GM12878 (cell line): Measurements from ENCODE around the gene PLEKHM3. TPM values are rescaled to one million over a fixed set of nuclear protein-coding genes. Genes with fewer than 3 reads are reported as not detected.

ENCODE experiments used
- ATF7 ChIP-seq: fragments of 450-650 bp; IDR thresholded peaks from 2 replicates; pipeline ENCODE4 v1.6.1; 2016; ENCODE audit warnings: low read depth, mild to moderate bottlenecking
- BMI1 ChIP-seq: fragments of 450-650 bp; IDR thresholded peaks from 2 replicates; pipeline ENCODE4 v1.6.1; 2016; ENCODE audit warnings: mild to moderate bottlenecking, moderate library complexity, borderline replicate concordance
- CHD4 ChIP-seq: fragments of 200-600 bp; sonication (generic); IDR thresholded peaks from 2 replicates; pipeline ENCODE4 v1.6.1; 2016; ENCODE audit warnings: mild to moderate bottlenecking
- FOXK2 ChIP-seq: fragments of 450-650 bp; IDR thresholded peaks from 2 replicates; pipeline ENCODE4 v1.6.1; 2017; ENCODE audit warnings: mild to moderate bottlenecking, moderate library complexity
- GABPA ChIP-seq: IDR thresholded peaks from 2 replicates; pipeline ENCODE4 v1.6.1; 2014; ENCODE audit warnings: antibody characterized with exemption, low read depth, mild to moderate bottlenecking, inconsistent platforms
- GATAD2B ChIP-seq: fragments of 450-650 bp; conservative IDR thresholded peaks from 2 replicates; pipeline ENCODE4 v1.6.1; 2017; ENCODE audit warnings: low read depth, mild to moderate bottlenecking, moderate library complexity
- MXI1 ChIP-seq: fragments of 150-350 bp; IDR thresholded peaks from 2 replicates; pipeline ENCODE4 v1.6.1; 2011; ENCODE audit warnings: low read depth, mild to moderate bottlenecking, inconsistent platforms, low read length, improper control_type of control experiment
- NR2C1 ChIP-seq: fragments of 450-650 bp; IDR thresholded peaks from 2 replicates; pipeline ENCODE4 v1.6.1; 2017; ENCODE audit warnings: antibody characterized with exemption, mild to moderate bottlenecking, moderate library complexity
- PML ChIP-seq: IDR thresholded peaks from 2 replicates; pipeline ENCODE4 v1.6.1; 2012; ENCODE audit warnings: low read length, inconsistent platforms
- POLR2AphosphoS2 ChIP-seq: IDR thresholded peaks from 2 replicates; pipeline ENCODE4 v1.6.1; 2011; ENCODE audit warnings: low read depth, mild to moderate bottlenecking, low read length, improper control_type of control experiment, moderate library complexity
- RBBP5 ChIP-seq: fragments of 200-600 bp; sonication (generic); conservative IDR thresholded peaks from 2 replicates; pipeline ENCODE4 v1.6.1; 2016
- RFX5 ChIP-seq: IDR thresholded peaks from 2 replicates; pipeline ENCODE4 v1.6.1; 2011; ENCODE audit warnings: low read depth, low read length, improper control_type of control experiment
- SREBF2 ChIP-seq: IDR thresholded peaks from 2 replicates; pipeline ENCODE4 v1.6.1; 2012; ENCODE audit warnings: mild to moderate bottlenecking, low read length
- TBL1XR1 ChIP-seq: IDR thresholded peaks from 2 replicates; pipeline ENCODE4 v1.6.1; 2012; ENCODE audit warnings: low read depth, low read length, improper control_type of control experiment
- WRNIP1 ChIP-seq: IDR thresholded peaks from 2 replicates; pipeline ENCODE4 v1.6.1; 2011; ENCODE audit warnings: low read depth, low read length, improper control_type of control experiment, borderline replicate concordance
- ZBTB40 ChIP-seq: fragments of 450-650 bp; IDR thresholded peaks from 2 replicates; pipeline ENCODE4 v1.6.1; 2016; ENCODE audit warnings: mild to moderate bottlenecking, moderate library complexity, borderline replicate concordance
- ZNF207 ChIP-seq: fragments of 450-650 bp; IDR thresholded peaks from 2 replicates; pipeline ENCODE4 v1.6.1; 2014; ENCODE audit warnings: antibody characterized with exemption, mild to moderate bottlenecking, borderline replicate concordance
- polyA plus RNA-seq, 11 experiments: library from polyadenylated mRNA; depleted of rRNA in 4 of 11; unstranded in 6 of 11; stranded (reverse) in 5 of 11; fragments of >200 nt; fragmentation: Nextera tagmentation in 4 of 11; fragmentation: Illumina TruSeq in 1 of 11; extraction: Ambion mirVana in 4 of 11; extraction: Trizol in 1 of 11; gene quantifications; 1 replicate in 1 of 11; 2 replicates in 10 of 11; pipeline versions ENCODE4 v1.2.1 to v1.2.3, GENCODE V29; 2011 to 2016; ENCODE audit warnings: inconsistent platforms in 2 of 11, missing spikeins in 2 of 11, low read depth in 1 of 11
- total RNA-seq, 4 experiments: library from RNA; depleted of rRNA in 3 of 4; stranded (reverse); fragments of >200 nt in 3 of 4; fragmentation: Illumina TruSeq in 1 of 4; extraction: Trizol in 1 of 4; gene quantifications; 2 replicates each; pipeline versions ENCODE4 v1.2.1 to v1.2.3, GENCODE V29; 2013 to 2021
- TF ChIP-seq, protein P1 (sequence below): IDR thresholded peaks from 2 replicates; pipeline ENCODE4 v1.6.1; 2012; ENCODE audit warnings: low read depth, low read length, improper control_type of control experiment
- TF ChIP-seq, protein P2 (sequence below): IDR thresholded peaks from 2 replicates; pipeline ENCODE4 v1.6.1; 2012; ENCODE audit warnings: low read depth, low read length, improper control_type of control experiment
- TF ChIP-seq, protein P3 (sequence below): fragments of 450-650 bp; formaldehyde crosslinking; IDR thresholded peaks from 2 replicates; pipeline ENCODE4 v1.5.0; 2022; ENCODE audit warnings: mild to moderate bottlenecking, missing genetic modification characterization

PLEKHM3 gene
- total and polyA plus RNA-seq, 10 of the 15 experiments (the other 5 are each of a cell fraction or from before 2014, with no cell fraction given), result 1.4 to 5.6 (median 3.0) TPM

DNA sequence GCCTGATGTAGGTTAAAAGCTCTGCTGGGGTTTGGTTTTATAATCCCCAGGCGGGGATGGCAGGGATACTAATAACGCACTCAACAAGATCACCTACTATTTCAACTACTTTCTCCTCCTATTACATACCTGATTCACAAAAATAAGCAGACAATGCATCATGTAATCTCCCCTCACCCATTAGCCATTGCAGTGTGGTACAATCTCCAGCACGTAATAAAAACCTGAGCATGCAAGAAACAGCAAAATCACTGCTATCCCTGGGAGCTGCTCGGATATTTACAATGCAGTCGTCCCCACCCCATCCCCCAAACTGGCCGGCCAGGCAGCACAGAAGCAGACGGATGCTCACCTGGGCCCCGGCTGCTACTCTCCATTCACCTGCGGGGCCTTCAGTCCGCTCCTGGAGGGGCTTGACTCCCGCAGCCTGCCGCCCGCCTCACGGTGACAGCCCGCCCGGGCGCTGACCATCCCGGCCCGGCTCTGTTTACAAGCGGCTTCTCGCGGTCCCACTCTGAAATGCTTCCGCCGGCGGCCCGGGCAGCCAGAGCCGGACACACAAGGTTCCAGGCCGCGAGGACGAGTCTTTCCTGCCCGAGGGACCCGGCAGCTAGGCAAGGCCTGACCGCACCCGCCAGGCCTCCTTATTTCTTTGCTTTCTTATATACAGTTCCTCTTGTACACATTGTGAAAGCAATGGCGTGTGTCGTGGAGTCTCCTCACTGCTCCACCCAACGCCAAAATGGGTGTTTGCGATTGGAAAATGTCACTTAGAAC is at the start of gene PLEKHM3 (continued):
- TF ChIP-seq POLR2AphosphoS2 (peak; percentile 56; the same call in 1 of the 2 replicates), PML (peak; percentile 84), WRNIP1 (no peak), GATAD2B (peak; percentile 54), FOXK2 (peak; percentile 93), CHD4 (no peak), NR2C1 (peak; percentile 36; the same call in 1 of the 2 replicates), TBL1XR1 (peak; percentile 62; the same call in 1 of the 2 replicates), SREBF2 (peak; percentile 45; the same call in 1 of the 2 replicates), ZNF207 (peak; percentile 90; the same call in 1 of the 2 replicates), RFX5 (peak; percentile 44; the same call in 1 of the 2 replicates), ZBTB40 (peak; percentile 97), ATF7 (no peak), GABPA (peak; percentile 95), MXI1 (peak; percentile 74; the same call in 1 of the 2 replicates), RBBP5 (0 out of 2 replicates have a peak, but pooled peaks have one; percentile 75), BMI1 (no peak)
- TF ChIP-seq, protein P1, sequence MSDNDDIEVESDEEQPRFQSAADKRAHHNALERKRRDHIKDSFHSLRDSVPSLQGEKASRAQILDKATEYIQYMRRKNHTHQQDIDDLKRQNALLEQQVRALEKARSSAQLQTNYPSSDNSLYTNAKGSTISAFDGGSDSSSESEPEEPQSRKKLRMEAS, result peak; percentile 60; the same call in 1 of the 2 replicates
- TF ChIP-seq, protein P2, sequence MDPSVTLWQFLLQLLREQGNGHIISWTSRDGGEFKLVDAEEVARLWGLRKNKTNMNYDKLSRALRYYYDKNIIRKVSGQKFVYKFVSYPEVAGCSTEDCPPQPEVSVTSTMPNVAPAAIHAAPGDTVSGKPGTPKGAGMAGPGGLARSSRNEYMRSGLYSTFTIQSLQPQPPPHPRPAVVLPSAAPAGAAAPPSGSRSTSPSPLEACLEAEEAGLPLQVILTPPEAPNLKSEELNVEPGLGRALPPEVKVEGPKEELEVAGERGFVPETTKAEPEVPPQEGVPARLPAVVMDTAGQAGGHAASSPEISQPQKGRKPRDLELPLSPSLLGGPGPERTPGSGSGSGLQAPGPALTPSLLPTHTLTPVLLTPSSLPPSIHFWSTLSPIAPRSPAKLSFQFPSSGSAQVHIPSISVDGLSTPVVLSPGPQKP, result 0 out of 2 replicates have a peak, but pooled peaks have one; percentile 28
- TF ChIP-seq, protein P3, sequence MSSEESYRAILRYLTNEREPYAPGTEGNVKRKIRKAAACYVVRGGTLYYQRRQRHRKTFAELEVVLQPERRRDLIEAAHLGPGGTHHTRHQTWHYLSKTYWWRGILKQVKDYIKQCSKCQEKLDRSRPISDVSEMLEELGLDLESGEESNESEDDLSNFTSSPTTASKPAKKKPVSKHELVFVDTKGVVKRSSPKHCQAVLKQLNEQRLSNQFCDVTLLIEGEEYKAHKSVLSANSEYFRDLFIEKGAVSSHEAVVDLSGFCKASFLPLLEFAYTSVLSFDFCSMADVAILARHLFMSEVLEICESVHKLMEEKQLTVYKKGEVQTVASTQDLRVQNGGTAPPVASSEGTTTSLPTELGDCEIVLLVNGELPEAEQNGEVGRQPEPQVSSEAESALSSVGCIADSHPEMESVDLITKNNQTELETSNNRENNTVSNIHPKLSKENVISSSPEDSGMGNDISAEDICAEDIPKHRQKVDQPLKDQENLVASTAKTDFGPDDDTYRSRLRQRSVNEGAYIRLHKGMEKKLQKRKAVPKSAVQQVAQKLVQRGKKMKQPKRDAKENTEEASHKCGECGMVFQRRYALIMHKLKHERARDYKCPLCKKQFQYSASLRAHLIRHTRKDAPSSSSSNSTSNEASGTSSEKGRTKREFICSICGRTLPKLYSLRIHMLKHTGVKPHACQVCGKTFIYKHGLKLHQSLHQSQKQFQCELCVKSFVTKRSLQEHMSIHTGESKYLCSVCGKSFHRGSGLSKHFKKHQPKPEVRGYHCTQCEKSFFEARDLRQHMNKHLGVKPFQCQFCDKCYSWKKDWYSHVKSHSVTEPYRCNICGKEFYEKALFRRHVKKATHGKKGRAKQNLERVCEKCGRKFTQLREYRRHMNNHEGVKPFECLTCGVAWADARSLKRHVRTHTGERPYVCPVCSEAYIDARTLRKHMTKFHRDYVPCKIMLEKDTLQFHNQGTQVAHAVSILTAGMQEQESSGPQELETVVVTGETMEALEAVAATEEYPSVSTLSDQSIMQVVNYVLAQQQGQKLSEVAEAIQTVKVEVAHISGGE (CRISPR knock-in tag), result peak; percentile 93
